Measurements from ENCODE around the gene GRK2.
A peak's percentile ranks its signal among the peaks of the same experiment; 100 is the strongest.

The GRK2 gene

GRCh38 chr11:67283481-67283963 lies 17.2 kb downstream of the GRK2 start:
- no peak for DNase-seq

- DNase-seq: no peak
Measured at GRCh38 chr11:67284811-67285540, 18.7 kb downstream of the GRK2 start.

DNA sequence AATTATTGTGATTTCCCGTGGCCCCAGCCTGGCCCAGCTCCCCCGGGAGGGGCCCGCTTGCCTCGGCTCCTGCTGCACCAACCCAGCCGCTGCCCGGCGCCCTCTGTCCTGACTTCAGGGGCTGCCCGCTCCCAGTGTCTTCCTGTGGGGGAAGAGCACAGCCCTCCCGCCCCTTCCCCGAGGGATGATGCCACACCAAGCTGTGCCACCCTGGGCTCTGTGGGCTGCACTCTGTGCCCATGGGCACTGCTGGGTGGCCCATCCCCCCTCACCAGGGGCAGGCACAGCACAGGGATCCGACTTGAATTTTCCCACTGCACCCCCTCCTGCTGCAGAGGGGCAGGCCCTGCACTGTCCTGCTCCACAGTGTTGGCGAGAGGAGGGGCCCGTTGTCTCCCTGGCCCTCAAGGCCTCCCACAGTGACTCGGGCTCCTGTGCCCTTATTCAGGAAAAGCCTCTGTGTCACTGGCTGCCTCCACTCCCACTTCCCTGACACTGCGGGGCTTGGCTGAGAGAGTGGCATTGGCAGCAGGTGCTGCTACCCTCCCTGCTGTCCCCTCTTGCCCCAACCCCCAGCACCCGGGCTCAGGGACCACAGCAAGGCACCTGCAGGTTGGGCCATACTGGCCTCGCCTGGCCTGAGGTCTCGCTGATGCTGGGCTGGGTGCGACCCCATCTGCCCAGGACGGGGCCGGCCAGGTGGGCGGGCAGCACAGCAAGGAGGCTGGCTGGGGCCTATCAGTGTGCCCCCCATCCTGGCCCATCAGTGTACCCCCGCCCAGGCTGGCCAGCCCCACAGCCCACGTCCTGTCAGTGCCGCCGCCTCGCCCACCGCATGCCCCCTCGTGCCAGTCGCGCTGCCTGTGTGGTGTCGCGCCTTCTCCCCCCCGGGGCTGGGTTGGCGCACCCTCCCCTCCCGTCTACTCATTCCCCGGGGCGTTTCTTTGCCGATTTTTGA lies 19.5 kb downstream of the GRK2 start:
- DNase-seq: no peak

DNA sequence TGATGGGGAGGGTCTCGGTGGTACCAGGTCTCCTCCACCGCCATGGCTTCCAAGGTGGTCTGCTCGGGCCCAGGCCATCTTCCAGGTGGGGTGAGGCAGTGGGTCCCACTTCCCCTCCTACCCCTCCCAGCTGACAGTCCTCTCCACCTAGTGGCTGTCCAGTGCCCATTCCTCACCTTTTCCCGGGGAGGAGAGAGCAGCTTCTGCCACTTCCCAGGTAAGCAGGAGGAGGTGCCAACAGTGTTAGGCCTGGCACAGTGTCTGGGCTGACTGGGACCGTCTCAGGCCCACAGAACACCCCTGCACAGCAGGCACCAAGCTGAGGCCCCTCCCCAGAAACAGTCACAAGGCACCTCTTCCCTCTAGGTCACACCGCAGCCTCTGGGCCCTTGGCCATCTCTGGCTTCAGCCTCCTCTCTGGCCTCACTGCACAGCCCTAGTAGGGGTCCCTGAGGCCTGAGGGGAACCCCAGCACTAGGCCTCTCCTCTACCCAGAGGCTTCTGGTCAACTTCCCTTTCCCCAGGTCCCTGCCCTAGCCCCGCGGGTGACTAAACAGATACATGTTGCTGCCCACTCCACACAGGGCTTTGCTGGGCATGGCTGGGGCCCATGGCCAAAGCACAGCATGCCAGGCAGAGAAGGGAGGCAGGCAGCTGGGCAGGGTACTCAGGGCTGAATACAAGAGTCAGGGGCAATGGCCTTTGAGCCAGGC lies 20.5 kb downstream of the GRK2 start:
- DNase-seq: no peak

DNA sequence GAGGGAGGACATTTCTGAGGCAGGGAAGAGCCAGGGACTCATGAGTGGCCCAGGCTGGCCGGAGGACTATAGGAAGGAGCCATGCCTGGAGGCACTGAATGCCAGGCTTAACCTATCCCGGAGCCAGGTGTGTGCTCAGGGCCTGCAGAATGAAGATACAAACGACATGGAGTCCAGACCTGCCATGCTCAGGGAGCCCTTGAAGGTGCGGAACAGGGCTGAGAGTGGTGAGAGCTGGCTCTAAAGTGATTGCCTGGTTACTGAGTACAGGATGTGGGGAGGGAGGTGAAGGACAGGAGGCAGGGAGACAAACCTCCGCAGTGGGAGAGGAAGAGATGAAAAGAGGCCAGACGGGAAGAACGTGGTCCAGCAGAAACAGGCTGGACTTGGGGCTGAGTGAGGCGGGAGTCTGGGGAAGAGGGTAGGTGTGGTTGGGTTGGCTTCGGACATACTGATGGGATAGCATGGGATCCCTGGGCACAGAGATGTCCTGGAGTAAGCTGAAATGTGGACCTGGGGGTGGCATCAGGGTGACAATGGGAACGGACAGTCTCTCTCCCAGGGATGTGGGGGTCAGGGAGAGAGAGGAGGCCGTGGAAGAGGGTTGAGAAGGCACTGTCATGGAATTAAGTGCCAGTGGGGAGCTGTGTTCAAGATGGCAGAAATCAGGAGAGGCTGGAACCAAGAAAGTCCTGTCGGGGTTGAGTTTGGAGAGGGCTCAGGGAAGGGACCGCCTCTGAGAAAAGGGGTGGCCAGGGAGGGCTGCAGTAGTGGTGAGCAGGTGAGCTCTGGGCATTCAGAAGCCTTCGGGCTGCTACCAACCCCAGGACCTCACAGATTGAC lies 21.3 kb downstream of the GRK2 start:
- no peak for DNase-seq

- DNase-seq: no peak
Measured at GRCh38 chr11:67288198-67288451, 21.9 kb downstream of the GRK2 start.

DNA sequence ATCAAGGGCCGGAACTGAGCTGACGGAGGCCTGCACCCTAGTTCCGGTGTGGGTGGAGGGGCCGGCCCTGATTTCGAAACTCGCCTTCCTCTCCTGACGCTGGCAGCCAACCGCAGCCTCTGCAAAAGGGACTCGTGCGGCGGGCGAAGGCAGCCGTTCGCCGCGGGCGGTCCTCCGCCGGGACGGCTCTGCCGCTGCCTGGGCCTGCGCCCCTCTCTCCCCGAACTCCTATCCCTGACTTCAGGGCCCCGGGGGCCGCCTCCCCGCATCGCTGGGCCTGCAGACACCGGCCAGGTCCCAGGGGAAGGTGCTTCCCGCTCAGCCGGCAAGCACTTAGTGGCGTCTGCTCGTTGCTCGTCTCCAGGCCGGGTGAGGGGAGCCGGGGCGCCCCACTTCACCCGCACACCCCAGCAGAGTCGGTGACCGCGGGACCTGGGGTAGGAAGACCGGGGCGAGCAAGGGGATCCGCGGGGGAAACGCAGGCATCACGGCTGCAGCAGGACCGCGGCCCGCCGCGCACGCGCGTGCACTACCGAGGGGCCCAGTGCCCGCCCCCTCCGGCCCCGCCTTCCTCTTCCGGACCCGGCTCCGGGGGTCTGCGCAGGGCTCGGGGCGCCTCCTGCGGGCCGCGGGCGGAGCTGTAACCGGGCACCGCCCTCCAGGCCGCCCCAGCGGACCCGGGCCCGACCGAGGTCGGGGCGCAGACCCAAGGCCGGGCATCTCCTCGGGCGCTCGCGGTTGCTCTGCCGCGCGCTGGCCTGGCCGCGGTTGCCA lies 22.4 kb downstream of the GRK2 start:
- DNase-seq: peak; percentile 86

- DNase-seq: no peak
Measured at GRCh38 chr11:67289226-67289650, 23.0 kb downstream of the GRK2 start, which contains the start of gene ANKRD13D. ANKRD13D (plus strand) TSS chr11:67289303; CDS start chr11:67289461, 158 bp downstream.

- DNase-seq: no peak
Measured at GRCh38 chr11:67289651-67290479, 23.6 kb downstream of the GRK2 start.

DNA sequence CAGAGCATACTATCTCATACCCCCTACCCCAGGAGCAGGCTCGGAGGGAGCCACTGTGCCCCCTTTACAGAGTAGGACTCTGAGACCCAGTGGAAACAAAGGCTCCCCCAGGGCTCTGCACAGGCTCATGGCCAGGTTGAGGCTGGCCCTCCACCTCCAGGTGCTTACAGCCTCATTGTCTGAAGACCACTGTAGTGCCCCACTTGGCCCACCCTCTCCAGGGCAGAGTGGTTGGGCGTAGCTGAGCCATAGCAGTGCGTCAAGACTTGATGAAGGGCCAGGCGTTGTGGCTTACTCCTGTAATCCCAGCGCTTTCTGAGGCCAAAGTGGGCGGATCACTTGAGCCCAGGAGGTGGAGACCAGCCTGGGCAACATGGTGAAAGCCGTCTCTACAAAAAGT lies 24.5 kb downstream of the GRK2 start:
- DNase-seq: no peak

DNA sequence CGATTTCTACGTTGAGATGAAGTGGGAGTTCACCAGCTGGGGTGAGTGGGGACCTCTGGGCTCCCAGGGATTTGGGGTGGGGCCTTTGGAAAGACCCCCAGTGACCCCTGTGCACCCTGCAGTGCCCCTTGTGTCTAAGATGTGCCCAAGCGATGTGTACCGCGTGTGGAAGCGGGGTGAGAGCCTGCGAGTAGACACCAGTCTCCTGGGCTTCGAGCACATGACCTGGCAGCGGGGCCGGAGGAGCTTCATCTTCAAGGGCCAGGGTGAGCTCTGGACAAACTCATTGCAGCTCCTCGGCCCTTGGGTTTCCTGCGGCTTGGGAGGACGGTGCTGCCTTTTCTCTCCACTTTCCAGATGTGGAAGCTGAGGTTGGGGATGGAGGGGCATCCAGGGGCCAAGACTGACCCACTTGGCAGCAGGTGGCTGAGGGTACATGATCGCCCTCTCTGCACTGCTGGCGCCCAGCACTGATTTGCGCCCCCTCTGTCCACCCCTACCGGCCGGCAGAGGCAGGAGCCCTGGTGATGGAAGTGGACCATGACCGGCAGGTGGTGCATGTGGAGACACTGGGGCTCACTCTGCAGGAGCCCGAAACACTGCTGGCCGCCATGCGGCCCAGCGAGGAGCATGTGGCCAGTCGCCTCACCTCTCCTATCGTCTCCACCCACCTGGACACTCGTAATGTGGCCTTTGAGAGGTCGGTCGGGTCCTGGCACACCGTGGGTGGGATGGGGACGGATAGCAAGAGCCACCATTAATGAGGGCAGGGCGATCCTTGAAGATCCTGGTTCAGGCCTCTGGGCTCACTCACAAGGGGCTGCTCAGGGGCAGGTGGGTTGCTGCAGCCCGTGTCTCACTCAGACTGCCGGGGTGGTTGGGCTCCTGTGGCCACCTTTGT lies 25.5 kb downstream of the GRK2 start:
- DNase-seq: no peak

- no peak for DNase-seq
Measured at GRCh38 chr11:67292671-67293070, 26.4 kb downstream of the GRK2 start.

- DNase-seq: peak; percentile 42
Measured at GRCh38 chr11:67293090-67293489, 26.8 kb downstream of the GRK2 start.

DNA sequence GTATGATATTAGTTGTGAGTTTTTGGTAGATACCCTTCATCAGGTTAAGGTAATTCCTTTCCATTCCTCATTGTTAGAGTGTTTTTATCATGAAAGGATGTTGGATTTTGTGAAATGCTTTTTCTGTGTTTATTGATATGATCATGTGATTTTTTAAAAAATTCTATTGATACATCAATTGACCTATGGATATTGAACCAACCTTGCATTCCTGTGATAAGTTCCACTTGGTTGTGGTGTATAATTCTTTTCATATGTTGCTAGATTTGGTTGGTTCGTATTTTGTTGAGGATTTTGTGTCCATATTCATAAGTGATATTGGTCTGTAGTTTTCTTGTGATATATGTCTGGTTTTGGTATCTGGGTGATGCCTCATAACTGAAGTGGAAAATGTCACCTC lies 29.6 kb downstream of the GRK2 start:
- DNase-seq: no peak

GRCh38 chr11:67298786-67299185 lies 32.5 kb downstream of the GRK2 start:
- DNase-seq: no peak

DNA sequence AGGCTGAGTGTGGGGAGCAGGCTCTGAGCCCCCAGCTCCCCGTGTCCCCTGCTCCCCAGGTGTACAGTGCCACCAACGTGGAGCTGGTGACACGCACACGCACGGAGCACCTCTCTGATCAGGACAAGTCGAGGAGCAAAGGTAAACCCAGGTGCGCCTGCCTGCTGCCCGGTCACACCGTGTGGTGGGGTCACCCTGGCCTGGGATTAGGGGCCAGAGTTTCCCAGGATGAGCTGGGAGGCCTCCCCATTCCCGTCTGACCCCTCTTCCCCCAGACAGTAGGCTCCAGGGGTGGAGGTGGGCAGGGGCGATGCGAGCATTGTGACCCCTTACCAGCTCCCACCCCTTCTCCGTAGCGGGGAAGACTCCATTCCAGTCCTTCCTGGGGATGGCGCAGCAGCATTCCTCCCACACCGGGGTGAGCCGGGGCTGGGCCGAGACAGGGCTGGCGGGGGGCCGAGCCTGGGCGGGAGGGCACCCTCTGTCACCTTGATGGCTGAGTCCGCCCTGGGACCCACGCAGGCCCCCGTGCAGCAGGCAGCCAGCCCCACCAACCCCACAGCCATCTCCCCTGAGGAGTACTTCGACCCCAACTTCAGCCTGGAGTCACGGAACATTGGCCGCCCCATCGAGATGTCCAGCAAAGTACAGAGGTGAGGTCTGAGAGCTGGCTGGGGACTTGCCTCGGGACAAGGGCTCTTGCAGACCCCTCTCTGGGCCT lies 33.4 kb downstream of the GRK2 start:
- DNase-seq: no peak

GRCh38 chr11:67300256-67300755 lies 34.0 kb downstream of the GRK2 start:
- no peak for DNase-seq

DNA sequence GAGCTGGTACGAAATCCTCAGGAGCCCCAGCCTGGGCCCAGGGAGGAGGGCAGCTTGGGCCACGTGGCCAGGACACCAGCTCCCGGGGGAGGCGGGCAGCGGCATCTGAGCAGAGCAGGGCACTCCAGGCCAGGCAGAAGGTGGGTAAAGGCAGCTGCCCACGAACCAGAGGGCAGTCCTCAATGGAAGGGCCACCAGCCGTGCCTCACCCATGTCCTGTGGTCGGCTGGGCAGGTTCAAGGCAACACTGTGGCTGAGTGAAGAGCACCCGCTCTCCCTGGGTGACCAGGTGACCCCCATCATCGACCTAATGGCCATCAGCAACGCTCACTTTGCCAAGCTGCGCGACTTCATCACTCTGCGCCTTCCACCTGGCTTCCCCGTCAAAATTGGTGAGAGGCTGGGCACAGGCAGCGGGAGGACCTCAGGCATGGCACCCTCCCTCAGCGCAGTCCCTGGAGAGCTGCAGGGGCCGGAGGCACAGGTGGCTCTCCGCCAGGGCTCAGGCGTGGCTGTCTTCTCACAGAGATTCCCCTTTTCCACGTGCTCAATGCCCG lies 34.6 kb downstream of the GRK2 start:
- DNase-seq: no peak
